DOHH2 (cell line): ENCODE measurements around the gene TMEM151B.

Experiments used
- CTCF ChIP-seq: fragments of 200-600 bp; sonication (generic); IDR thresholded peaks from one replicate; pipeline ENCODE4 v1.5.1; 2014; ENCODE audit warnings: antibody characterized with exemption, mild to moderate bottlenecking, low read depth, low read length; ENCODE audit not compliant: poor library complexity, severe bottlenecking
- EZH2phosphoT487 ChIP-seq: fragments of 200-600 bp; sonication (generic); IDR thresholded peaks from 2 replicates; pipeline ENCODE4 v1.6.1; 2017; ENCODE audit warnings: borderline replicate concordance, mild to moderate bottlenecking, antibody characterized with exemption, low read length, moderate library complexity, mixed read lengths

DNA sequence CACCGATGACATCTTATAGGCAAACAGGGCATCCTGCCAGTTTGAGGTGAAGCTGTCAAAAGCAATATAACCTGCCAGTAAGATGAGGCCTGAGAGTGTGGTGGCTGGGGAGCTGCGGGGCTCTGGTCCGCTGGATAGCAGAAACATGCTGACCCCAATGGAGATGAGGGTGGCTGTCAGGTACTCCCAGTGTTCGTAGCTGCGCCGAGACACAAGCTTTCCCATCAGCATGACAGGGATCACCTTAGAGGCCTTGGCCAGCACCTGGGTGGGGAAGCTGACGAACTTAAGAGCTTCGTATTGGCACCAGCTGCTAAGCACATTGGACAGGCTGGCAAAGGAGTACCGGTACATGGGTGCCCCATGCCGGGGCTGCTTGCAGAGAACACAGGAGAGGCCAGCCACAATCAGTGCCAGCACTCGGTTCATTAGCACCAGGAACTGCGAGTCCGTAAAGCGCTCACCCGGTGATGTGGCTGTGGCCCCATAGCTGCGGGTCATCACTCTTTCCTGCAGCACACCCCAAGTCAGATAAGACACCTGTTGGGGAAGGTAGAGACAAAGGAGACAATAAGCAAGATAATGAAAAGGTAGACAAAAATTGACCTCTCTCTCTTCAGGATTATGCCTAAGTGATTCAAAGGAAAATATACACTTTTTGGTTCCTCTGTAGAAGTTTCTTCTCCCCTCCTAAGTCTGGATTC lies 15.0 kb upstream of the TMEM151B start:
- TF ChIP-seq CTCF: no peak
- TF ChIP-seq EZH2phosphoT487: no peak
